Renal cortical epithelial cell (primary cell): ENCODE measurements around the gene UBL7. TPM values are rescaled to one million over a fixed set of nuclear protein-coding genes. Genes with fewer than 3 reads are reported as not detected.

Experiments used
- DNase-seq: peaks from one replicate; pipeline ENCODE4 v3.0.0-alpha.2; 2011; ENCODE audit warnings: low read depth
- total RNA-seq: library from RNA; depleted of rRNA; stranded (reverse); fragments of >200 nt; gene quantifications from 2 replicates; pipeline ENCODE4 v1.2.3, GENCODE V29; 2014

Gene UBL7
- total RNA-seq, 1 donor from 2014 or later = 31.2 TPM

DNA sequence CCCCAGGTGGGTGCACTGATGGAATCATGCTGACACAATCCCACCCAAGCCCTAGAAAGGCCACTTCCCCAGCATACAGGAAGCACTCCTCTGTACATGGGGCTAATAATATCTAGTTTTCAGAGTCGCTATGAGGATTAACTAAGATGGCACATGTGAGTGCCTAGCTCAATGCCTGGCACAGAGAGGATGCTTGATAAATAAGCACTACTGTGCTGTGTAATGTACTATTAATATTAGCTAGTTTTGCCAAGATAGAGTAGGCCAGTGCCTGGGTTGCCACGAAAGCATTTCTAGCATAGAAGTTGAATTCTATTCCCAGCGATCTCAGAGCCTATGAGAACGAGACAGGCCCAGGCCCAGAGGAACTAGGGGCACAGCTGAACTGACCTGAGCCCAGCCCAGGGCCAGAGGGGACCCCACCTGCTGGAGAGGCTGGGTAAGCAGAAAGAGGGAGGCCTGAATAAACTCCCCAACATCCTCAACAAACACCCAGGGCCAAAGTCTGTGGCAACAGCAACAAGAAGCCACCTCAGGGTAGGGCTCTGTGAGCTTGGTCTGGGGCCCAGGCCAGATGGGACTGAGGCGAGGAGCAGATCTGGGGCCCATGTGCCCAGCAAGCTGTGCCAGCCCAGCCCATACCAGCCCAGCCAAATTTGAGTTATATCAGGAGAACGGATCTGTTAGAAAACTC, 19.6 kb downstream of the UBL7 start:
- no peak for DNase-seq

DNA sequence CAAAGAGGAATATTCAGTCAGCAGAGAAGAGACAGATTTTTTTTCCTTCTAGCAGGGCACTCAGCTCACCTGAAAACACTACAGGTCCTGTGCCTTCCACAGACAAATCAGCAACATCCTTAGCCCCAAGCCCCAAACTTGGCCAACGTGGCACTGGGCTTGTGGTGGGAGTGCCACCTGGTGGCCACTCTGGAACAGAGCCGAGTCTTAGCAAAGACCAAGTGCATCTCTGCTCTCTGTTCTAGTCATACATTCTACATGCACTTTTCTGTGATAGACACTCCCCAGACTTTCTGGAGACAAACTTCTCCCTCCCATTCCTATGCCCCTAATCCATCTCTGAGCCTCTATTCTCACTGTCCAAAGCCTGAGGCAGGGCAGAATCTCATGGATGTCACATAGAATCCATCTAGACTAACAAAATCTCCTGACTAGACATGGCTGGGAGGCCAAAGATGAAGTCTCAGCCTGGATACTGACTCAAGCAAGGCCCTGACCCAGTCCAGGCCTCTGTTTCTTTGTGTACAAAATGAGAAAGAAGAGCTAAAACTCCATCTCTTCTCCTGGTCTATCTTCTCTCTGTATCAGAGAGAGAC, 22.1 kb downstream of the UBL7 start:
- DNase-seq = peak; percentile 49

DNA sequence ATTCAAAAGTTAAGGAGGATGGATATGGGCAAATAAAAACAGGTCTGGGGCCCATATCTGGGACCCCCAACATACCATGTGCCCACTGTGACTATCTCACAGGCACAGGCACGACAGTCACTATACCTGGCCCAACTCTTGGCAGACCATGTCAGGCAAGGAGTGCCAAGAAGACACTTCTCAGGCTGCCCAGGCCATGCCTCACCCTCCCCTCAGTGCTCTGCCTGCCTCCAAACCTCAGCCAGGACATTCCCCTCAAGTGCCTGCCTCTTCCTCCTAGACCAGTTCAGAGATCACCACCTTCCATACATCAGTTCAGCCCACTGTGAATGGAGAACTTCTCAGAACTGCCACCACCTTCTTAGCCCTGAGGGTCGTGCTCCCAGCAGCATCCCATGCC, 22.8 kb downstream of the UBL7 start:
- no peak for DNase-seq

DNA sequence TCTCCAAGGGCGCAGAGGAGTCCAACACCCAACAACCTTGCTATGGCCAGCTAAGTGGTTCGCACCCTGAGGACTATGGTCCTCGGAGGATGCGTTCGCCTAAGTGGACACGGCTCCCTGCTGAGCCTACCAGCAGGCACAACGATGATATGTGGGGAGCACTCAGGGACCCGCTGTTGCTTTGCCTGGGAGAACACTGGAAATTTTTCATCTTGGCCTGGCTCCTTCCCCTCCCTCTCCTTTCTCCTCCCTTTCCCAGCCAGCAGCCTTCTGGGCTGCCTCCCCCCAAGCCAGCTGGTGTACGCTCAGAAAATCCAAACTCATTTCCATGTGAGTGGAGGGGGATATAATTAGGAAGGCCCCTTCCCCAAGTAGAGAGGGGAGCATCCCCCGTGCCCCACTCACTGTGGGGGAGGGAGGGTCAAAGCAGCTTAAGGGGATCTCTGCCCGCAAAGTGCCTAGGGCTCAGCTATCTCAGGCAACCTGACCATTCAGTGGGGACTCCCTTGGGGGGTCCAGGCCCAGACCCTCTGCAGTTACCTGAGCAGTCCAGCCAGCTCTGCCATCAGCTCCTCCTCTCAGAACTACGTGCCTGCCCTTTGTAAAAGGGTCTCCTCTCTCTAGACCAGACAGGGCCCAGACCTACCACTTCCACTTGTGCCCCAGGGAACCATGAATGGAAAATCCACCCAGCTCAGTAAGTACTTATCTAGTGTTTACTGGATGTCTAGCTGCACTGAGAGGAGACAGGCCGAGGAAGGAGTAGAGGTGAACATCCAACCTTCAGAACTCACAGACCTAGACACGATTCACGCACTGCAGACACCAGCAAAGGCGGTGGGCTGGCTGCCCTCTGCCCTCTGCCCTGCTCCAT, 26.5 kb downstream of the UBL7 start:
- no peak for DNase-seq

DNA sequence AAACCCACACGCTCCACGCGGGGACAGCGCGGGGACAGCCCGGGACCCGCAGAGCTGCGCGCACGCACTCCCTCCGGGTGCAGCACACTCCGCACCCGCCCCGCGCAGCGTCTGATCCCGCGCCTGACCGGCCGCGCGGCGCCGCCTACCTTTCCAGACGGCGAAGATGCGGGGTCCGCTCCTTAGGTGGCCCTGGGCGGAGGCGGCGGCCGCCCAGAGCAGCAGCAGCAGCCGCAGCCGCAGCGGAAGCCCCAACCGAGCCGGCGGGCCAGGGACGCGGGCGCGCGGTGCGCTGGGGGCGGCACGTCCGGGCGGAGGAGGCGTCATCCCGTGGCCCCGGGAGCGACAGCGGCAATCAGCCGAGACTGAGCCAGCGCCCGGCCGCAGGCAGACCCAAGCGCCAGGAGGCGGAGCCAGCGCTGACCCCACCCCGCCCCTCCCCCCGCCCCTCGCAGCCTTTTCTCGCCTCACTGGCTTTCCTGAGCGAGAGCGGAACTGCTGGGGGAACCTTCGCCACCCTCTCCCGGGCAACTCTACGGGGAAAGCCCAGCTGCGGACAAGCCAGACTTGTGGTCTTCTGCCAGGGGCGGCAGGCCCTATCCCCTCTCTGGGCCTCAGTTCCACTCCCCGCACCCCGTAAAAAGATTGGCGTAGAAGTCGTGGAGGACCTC, 27.2 kb downstream of the UBL7 start, which contains the start of gene SEMA7A:
Gene SEMA7A, minus strand, starts transcription at position 367 of the 671 bp plus-strand sequence. Its CDS starts 40 bp downstream, at position 327.
- DNase-seq = peak; percentile 54

DNA sequence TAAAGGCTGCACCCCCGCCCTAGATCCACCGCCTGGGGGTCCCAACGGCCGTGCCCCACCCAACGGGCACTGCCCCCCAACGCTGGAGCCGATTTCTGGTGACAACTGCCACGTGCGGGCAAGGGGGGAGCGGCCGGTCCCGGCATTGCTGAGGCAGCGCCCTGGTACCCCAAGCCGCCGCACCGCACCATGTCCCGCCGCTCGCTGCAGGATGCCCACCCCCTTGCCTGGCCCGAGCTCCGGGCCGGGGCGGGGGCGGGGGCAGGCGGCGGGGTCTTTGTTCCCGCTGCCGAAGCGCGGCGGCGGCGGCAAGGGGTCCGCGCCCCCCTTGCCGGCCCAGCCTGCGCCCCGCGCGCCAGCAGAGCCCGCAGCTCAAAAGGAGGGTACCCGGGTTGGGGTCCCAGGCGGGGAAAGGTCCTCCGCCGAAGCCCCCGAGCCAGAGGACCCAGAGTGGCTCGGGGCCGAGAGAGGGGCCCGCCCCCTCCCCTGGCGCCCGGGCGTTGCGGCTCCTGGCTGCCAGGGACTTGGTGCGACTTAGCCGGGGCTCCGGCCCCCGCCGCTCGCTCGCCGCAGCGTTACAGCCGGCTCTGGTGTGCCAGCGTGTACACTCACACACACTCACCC, 27.9 kb downstream of the UBL7 start:
- DNase-seq = no peak

DNA sequence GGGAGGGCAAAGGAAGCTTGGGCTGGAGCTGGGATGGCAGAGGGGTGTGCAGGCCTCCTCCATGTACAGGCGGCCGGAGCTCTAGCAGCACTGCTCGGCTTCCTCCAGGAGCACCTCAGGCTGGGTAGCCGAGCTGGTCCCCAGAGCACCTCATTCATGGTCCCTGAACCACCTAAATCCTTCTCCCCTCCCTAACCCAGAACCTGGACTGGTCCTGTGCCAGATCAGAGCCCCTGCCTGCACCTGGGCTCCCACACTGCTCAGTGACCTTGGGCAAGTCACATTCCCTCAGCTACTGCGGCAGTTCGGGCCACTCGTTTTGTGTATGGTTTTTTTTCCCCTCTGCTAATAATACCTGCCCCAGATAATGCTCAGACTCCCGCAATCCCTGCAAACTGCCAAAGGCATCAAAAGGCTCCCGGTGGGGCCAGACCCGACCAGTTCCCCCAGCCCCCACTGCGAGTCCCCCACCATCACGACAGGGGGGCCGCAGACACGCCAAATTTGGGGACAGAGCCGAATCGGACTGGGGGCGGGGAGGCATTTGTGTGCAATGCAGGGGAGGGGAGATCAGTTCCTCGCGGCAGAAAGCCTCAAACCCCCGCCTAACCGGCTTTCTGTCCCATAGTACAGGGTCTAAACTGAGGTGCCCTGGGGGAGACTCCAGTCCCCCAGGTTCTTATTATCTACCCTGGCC, 28.5 kb downstream of the UBL7 start:
- no peak for DNase-seq

DNA sequence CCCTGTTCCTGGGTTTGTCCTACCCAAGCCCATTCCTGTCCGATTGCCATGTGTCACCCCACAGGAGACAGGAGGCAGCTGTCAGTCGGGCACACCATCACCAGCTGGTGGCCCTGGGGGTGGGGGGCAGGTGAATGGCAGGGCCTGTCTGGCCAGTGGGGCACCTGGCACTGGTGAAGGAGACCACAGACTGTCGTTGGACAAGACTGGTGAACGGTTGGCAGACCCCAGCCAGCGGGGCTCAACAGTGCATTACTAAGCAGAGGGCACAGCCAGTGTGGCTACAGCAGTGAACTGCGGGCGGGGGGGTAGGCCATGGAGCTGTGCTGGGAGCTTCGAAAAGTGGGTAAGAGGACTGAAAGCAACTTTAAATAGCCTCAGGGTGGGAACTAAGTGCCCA, 29.3 kb downstream of the UBL7 start:
- no peak for DNase-seq

DNA sequence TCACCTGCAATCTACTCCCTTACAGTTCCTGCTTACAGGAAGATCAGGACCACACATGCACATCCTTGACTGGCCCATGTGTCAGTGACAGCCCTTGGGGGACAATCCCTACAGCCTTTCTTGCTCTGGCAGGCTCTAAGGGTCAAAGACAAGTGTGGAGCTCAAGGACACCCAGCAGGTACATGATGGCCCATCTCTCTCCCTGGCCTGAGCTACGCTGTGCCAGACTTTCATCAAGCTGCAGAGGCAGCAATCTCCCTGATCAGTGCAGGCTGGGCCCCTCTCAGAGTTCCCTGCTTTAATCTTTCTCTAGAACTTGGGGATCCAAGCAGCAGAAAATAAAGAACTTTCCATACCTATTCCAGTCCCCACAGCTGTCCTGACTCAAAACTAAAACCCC, 29.8 kb downstream of the UBL7 start:
- no peak for DNase-seq

DNA sequence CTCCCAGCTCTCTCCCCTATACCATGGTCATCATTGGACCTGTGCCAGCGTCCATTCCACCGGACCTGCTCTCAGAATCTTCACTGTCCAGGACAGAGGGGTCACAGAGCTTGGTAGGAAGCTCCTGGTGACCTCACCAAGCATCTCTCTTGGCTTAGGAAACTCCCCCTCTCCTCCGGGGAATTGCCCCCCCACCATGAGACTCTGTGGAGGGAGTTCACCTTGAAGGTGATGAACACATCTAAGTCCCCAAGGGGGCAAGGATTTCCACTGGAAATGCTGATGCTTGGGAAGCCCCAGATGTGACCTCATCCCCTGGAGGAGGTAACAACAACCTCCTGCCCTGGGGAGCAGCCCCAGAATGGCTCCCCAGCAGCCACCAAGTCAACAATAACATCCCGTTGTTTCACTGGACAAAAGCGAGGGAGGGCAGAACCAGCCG, 30.4 kb downstream of the UBL7 start:
- DNase-seq = no peak

DNA sequence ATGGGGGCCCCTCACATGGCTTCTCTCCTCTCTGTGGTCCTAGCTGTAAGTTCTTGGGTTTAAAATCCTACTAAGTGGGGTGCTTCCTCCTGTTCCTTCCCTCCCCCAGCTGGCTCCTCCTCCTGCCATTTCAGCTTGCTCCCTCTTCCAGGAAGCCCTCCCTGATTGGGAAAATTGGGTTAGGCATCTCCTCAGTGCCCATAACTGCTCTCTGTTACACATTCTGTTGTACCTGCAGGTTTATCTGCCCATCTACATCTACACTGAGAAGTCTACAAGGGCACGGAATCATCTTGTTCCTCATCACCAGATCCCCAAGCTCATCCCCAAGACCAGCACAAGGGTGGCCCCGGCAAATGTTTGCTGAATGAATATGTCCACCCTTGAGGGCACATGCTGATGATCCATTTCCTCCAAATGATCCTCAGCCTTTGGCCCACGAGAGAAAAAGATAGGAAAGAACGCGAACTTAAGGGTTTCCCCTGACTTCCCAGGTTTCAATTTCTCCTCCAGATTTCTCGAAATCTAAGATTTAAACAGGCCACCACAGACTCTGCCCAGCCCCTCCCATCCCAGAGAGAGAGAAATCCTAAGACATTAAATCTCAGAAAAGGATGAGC, 31.1 kb downstream of the UBL7 start:
- no peak for DNase-seq

DNA sequence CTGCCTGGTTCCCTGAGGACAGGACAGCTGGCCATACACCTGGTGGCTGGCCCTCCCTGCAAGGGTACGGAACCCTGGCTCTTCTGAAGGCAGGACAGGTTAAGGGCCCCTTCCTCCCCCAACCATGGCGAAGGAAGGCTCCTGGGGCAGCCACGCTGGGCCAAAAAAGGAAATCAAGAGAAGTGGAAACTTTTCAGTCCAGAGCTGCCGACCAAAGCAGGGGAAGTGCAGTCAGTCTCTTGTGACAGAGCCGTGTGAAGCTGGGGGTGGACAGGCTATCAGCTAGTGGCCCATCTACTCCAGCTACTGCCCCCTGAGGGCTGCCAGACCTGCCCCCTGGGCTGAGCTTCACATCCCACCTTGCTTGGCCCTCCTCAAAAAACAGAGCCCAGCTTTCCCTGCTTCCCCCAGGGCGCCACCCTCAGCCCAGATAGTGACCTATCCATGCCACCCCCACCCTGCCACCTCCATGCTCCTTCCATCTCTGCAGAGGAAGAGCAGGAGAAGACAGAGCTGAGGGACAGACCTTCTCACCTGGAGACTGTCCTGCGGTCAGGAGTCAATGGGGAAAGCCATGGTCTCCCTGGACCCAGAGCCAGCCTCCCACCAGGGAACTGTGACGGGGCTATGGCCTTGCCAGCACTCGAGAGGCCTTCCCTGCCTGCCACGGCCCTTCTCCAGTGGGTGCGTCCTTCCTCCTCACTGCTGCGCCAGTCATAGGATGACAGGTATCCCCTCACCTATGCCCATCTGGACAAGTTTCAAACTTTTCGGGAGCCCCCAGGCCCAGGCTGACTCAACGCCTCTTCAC, 31.8 kb downstream of the UBL7 start:
- DNase-seq = no peak

DNA sequence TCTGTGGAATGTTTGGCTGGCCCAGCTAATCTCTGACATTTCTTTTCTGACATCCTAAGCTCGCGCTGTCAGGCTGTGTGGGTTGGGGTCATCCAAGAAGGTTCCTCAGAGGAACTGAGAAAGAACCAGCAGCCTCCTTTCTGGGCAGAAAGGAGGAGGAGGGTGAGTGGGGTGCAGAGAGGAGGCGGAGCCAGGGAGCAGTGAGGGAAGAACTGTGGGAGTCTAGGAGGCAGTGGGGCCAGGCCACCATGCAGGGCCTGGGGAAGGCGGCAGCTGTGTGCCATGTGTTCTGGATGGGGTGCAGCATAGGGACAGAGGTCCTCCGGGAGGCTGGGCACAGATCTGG, 32.5 kb downstream of the UBL7 start:
- DNase-seq = no peak

DNA sequence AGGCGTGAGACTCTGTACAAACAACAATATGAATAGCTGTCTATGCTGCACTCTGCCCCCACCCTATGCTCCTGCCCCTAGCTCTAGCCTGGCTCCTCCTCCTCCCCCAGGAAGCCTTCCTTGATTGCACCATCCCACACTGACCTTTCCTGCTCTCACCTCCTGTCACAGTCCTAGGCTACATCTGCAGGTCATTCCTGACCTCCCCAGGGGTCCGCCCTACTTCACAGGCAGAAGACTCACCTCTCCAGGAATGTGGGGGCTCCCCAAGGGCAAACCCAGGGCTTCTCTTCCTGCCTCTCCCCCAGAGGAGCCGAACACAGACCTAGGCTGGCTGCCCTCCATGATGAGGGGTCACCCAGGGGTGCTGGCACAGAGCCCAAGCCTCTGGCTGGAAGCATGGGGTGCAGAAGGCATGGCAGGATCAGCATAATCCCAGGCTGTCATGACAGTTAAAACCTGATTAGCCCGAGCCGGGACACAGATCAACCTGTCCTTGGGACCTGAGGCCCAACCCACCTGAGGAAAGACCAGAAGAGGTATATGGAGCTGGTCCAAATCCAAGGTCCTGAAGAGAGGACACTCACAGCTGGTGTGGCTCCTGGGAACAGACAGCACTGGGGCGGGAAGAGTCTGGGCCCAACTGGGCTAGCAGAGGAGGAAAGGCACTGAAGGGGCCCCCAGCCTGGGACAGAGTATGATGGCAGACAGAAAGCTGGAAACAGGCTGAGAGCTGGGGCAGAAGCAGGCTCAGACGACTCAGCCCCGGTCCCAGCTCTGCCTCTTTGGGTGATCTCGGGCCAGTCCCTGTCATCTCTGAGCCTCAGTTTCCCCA, 33.1 kb downstream of the UBL7 start:
- DNase-seq = no peak

DNA sequence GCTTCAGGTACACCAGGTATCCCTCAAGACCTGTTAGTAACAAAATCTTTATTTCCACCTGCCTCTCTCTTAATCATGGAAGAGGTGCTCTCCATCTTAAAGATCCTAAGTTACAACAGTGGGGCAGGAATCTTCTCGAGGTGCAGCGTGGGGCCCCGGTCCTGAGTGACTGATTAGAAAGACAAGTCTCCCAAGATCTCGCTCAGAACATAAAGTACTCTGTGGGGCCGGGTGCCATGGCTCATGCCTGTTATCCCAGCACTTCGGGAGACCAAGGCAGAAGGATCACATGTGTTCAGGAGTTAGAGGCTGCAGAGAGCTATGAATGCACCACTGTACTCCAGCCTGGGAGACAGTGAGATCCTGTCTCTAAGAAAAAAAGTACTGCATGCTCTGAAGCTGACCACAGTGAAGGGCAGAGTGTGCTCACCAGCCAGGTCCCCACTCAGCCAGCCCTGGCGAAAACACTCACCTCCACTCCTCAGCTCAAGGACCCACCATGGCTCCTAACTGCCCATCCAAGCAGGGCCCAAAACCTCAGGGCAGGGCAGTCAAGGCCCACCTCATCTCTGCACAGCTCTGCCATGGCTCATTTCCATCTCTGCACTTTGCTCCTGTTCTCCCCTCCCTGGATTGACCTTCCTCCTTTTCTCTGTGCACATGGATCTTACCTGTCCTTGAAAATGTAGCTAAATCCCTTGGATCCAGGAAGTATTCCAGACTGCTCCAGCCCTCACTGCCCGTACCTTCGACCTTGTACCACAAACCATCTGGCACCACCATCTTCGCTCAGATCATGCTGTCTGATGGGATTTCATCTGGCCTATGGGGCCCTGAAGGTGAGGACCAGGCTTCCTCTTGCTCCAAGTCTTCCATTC, 34.3 kb downstream of the UBL7 start:
- no peak for DNase-seq

DNA sequence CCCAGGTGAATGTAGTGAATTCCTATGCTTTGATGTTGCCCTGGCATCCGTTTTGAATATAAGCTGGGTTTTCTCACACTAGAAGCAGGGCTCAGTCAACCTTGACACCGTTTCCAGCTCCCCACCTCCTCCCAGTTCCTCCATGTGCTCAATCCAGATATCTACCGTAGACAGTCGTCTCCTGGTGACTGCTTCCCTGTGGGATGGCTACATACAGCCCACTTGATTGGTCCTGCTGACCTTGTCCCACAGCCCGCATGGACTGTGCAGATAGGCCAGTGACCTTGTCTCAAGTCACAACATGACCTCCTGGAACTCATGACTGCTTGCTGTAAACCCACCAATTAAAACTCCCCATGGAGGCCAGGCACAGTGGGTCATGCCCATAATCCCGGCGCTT, 35.3 kb downstream of the UBL7 start:
- DNase-seq = no peak

DNA sequence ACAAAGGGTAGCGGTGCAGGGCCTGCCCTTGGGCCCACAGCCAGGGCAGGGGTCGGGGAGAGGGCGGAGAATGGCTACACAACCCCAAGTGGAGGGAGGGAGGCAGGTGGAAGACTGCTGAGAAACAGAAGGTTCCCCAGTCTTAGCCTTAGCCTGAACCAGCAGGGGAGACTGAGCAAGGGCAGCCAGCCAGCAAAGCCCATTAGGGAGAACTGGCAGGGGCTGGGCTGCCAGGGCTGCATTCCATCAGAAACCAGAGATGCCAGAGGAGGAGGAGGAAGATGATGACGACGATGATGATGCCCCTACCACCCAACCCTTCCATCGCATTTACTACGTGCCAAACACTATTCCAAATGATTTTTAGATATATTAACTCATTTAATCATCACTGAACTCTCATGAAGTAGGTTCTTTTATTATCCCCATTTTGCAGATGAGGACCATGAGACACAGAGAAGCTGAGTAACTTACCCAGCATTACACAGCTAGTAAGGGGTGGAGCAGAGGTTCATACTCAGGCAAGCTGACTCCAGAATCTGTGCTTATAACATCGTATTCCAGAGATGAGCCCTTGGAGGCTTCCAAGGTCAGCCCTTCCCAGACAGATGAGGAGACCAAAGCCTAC, 35.9 kb downstream of the UBL7 start:
- DNase-seq = no peak
